LNCAP (cell line): ENCODE data around the gene DNAJC9.
A peak's percentile ranks its signal among the peaks of the same experiment; 100 is the strongest.

Source experiments
- CTCF ChIP-seq: fragments of 450-650 bp; IDR thresholded peaks from 2 replicates; pipeline ENCODE4 v1.5.1; 2017; ENCODE audit warnings: mild to moderate bottlenecking

The DNAJC9 gene

DNA sequence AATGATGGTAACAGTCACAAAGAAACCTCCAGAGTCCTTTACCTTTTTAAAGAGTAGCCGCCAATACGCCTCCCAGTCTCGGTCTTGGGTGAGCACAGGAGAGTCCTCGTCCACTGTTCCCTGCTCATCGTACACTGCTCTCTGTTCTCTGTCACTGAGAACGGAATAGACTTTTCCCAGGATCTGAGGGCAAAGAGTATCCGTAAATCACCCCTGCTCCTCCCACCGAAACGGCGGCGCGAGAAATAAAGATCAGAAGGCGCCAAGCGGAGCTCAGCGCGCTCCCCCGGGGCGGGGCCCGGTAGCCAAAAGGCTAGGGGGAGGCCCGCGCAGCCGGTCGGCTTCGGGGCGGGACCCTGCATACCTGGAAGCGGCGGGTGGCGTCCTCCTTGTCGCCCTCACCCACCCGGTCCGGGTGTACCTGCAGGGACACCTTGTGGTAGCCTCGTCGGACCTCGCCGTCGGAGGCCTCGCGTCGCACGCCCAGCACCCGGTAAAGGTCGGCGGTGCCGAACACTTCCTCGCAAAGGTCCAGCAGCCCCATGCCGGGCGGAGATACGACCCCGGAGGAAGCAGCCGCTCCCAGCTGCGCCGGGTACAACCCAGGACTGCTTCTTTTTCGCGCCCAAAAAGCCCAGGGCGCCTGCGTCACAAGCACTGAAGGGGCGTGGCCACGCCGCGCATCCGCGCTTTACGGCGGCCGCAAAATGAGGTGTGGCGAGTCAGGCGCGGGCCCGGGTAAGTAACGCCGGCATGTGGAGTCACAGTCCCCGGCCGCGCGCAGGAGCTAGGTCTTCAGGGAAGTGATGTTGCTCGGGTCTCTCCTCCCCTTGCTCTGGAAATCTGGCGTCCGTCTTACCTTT is at the start of gene DNAJC9:
Gene DNAJC9 (minus strand): TSS at position 610 of the 863 bp plus-strand sequence. CDS start 66 bp downstream, at position 544.
- TF ChIP-seq CTCF = peak; percentile 31; the same call in 1 of the 2 replicates

GRCh38 chr10:73293461-73293860 is 46.4 kb upstream of the DNAJC9 start:
- no peak for TF ChIP-seq CTCF

- TF ChIP-seq CTCF = no peak
Measured at GRCh38 chr10:73289958-73290357, 42.9 kb upstream of the DNAJC9 start.

- no peak for TF ChIP-seq CTCF
Measured at GRCh38 chr10:73287441-73287840, 40.4 kb upstream of the DNAJC9 start.

DNA sequence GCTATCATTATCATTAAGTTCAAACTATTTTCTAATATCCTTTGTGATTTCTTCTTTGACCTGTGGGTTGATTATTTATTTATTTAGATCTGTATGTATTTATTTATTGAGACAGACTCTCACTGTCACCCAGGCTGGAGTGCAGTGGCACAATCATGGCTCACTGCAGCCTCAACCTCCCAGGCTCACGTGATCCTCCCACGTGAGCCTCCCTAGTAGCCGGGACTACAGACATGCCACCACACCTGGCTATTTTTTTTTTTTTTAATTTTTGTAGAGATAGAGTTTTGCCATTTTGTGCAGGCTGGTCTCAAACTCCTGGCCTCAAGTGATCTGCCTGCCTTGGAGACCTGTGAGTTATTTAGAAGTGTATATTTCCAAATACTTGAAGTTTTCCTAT is 34.0 kb upstream of the DNAJC9 start:
- TF ChIP-seq CTCF = no peak

- TF ChIP-seq CTCF = no peak
Measured at GRCh38 chr10:73264423-73264822, 17.4 kb upstream of the DNAJC9 start.

DNA sequence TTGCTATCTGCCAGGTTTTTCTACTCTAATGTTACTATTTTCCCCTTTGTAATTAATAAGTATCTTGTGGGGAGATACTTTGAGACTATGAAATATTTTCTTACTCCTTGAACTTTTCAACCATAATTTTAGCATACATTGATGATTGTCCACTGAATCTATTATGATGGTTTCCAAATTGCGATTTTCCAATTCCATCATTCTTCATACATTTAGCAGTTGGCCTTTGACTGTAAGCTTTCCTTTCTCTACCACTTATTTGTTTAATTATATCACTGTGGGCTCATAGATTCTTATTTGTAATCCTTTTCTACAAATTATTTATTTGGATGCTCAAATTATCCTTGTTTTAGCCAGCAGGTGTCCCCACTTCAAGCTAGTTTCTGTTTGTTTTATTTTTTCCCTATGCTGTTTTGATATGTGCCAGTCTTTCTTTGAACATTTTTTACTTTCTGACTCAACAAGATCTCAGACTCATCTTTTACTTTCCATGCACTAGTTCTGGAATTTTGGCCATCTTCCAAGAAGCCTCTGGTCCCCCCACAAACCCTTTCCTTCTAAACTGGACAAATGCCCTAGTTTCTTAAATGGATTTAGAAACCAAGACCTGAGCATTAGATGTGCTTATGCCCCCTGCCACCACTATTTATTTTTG is 16.8 kb upstream of the DNAJC9 start:
- TF ChIP-seq CTCF = peak; percentile 73
